NCI-H128 (cell line): ENCODE data around the gene CLN5.
"Not testable (repeated sequence)": the region's sequence is repeated elsewhere in the genome, so short reads cannot be mapped to it uniquely, and the experiment has no call there.

Experiments
- DNase-seq: peaks from one replicate; lab custom pipeline; 2025; ENCODE audit not compliant: unreplicated experiment; lab: John Stamatoyannopoulos, UW

The CLN5 gene

GRCh38 chr13:76991796-76992547 is at the start of gene CLN5:
CLN5 (plus strand) TSS chr13:76992081; CDS start chr13:76992099, 18 bp downstream.
- peak; percentile 78 for DNase-seq

GRCh38 chr13:76942363-76942762 is 49.5 kb upstream of the CLN5 start:
- DNase-seq, result no peak

GRCh38 chr13:76943646-76944045 is 48.2 kb upstream of the CLN5 start:
- no peak for DNase-seq

GRCh38 chr13:76944456-76944855 is 47.4 kb upstream of the CLN5 start:
- no peak for DNase-seq

GRCh38 chr13:76948149-76948548 is 43.7 kb upstream of the CLN5 start, which contains the start of gene ACOD1:
ACOD1 (plus strand) TSS chr13:76948511; CDS start chr13:76948559, 48 bp downstream.
- DNase-seq, result no peak

GRCh38 chr13:76950101-76950500 is 41.8 kb upstream of the CLN5 start:
- DNase-seq, result no peak

GRCh38 chr13:76953968-76954367 is 37.9 kb upstream of the CLN5 start:
- no peak for DNase-seq

- no peak for DNase-seq
Measured at GRCh38 chr13:76954538-76954937, 37.3 kb upstream of the CLN5 start.

GRCh38 chr13:76955193-76955592 is 36.7 kb upstream of the CLN5 start:
- no peak for DNase-seq

- no peak for DNase-seq
Measured at GRCh38 chr13:76955661-76956060, 36.2 kb upstream of the CLN5 start.

- no peak for DNase-seq
Measured at GRCh38 chr13:76958841-76959432, 32.9 kb upstream of the CLN5 start.

GRCh38 chr13:76959734-76960133 is 32.1 kb upstream of the CLN5 start:
- not testable (repeated sequence) for DNase-seq

- no peak for DNase-seq
Measured at GRCh38 chr13:76965759-76966421, 26.0 kb upstream of the CLN5 start.

- DNase-seq, result no peak
Measured at GRCh38 chr13:76967031-76967430, 24.9 kb upstream of the CLN5 start.

- no peak for DNase-seq
Measured at GRCh38 chr13:76968041-76968440, 23.8 kb upstream of the CLN5 start.

- DNase-seq, result no peak
Measured at GRCh38 chr13:76969488-76970365, 22.2 kb upstream of the CLN5 start.

GRCh38 chr13:76971215-76971614 is 20.7 kb upstream of the CLN5 start:
- DNase-seq, result no peak

GRCh38 chr13:76971851-76972829 is 19.7 kb upstream of the CLN5 start:
- DNase-seq, result no peak

GRCh38 chr13:76973920-76974617 is 17.8 kb upstream of the CLN5 start:
- no peak for DNase-seq
